DMS79 (cell line): ENCODE data around the gene EPHB4.
A peak's percentile ranks its signal among the peaks of the same experiment; 100 is the strongest.
"Not testable (repeated sequence)": the region's sequence is repeated elsewhere in the genome, so short reads cannot be mapped to it uniquely, and the experiment has no call there.

Experiments
- DNase-seq: peaks from one replicate; lab custom pipeline; 2025; lab: John Stamatoyannopoulos, UW

Gene EPHB4

DNA sequence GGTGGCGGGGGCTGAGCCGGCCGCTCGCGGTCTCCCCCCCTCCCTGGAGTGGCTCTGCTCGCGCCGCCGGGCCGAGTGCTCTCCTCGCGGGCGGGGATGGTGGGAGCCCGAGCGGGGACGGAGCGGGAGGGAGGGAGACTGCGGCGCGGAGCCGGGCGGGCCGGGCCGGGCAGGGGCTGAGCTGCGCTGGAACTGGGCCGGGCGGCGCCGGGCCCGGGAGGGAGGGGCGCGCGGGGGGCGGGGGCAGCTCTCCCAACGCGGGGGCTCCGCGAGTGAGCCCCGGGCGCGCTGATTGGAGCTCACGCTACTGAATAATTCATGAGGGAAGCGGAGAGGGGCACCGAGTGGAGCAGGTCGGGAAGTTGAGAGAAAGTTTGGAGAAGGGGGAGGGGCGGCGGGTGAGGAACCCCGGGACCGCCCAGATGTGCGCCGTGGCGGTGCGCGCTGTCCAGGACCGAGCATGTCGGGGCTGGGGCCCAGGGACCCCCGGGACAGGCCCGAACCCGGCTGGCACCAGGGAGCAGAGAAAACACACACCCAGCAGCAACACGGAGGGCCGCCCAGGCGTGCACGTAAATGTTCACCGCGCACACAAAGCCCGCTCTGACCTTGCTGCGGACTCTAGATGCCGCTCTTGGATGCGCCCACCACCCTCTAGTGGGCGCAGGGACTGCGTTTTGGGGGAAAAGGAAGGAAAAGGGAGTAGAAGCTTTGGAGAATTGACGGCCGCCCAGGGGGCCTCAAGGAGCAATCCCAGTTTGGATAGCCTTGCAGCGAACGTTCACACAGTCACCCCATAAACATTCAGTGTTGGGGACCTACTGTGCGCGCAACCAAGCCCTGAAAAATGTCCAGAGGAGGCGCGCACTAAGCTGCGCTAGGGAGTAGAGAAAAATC lies at the start of gene EPHB4:
Gene EPHB4 (minus strand): TSS at position 194 of the 897 bp plus-strand sequence. CDS start 493 bp downstream, outside the sequence.
- no peak for DNase-seq

- DNase-seq: no peak
These were observed 48.0 kb upstream of the EPHB4 start for GRCh38 chr7:100875356-100875751.

GRCh38 chr7:100874577-100875355 lies 47.4 kb upstream of the EPHB4 start, which contains the start of gene SRRT:
Gene SRRT (plus strand): TSS chr7:100875103. CDS start chr7:100875591, 488 bp downstream.
- DNase-seq: peak; percentile 96

DNA sequence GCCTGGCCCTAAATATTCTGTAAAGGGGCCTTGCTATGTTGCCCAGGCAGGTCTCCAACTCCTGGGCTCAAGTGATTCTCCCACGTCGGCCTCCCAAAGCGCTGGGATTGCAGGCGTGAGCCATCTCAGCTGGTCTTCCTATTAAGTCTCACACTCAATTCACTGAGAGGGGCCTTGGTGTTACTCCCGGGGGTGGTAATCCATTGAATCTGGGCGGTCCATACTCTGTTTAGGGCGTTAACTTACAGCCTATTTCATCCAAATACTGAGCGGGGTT lies 46.9 kb upstream of the EPHB4 start:
- no peak for DNase-seq

- no peak for DNase-seq
These were observed 46.4 kb upstream of the EPHB4 start for GRCh38 chr7:100873599-100874299.

DNA sequence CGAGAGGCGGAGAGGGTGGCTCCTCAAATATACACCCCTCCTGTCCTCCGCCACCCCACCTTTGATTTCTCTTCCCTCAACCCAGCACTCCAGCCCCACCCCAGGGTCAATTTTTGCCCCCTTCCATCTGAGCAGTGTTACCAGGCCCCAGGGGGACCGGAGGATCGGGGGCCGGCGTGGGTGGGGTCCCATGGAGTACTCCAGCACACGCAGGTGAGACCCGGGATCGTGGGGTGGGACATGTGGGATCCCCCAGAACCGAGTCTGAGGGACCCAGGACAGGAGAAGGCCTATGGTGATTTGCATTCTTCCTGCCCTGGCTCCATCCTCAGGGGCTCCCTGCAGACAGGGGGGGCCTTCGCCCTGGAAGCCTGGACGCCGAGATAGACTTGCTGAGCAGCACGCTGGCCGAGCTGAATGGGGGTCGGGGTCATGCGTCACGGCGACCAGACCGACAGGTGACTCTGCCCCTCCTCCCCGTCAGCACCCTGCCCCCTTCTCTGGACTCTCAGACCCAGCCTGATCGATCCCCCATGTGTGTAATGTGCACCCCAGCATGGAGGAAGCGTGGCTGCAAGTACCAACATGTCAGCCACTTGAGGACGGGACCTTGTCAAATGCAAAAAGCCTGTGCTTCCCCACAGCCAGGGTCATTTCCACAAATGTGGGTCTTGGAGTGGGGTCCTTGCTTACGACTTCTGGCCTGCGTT lies 40.6 kb upstream of the EPHB4 start:
- DNase-seq: peak; percentile 15

DNA sequence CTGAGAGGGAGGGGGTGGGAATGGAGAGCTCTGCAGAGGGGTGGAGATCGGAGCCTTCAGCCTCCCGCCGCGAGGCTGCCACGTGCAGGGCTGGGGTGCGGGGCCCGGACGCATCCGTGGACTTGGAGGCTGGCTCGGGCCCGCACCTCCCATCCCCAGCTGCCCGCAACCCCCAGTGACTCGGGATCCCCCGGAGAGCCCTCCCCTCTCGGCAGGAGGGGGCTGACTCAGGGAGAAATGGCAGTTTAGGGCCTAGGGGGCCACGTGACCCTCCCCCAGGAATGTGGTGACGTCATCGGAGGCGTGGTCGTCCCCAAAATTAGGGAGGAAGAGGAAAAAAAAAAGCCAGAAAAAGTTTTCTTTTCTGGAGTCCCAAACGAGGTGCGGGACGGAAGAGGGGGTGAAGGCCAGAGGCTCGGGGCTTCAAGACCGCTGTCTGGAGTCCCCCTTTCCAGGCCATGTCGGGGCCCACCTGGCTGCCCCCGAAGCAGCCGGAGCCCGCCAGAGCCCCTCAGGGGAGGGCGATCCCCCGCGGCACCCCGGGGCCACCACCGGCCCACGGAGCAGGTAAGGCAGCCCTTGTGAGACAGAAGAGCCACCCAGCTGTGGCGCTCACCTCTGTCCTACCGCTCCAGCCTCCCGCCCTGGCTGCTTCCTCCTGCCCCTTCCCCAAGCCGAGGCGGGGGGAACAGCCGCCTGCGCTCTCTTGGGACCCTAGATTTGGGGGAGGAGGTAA lies 39.9 kb upstream of the EPHB4 start, which contains the start of gene TRIP6:
Gene TRIP6 (plus strand): TSS at position 348 of the 736 bp plus-strand sequence. CDS start 111 bp downstream, at position 459.
- DNase-seq: peak; percentile 44

- DNase-seq: no peak
These were observed 39.4 kb upstream of the EPHB4 start for GRCh38 chr7:100866729-100867039.

GRCh38 chr7:100865938-100866728 lies 38.8 kb upstream of the EPHB4 start:
- no peak for DNase-seq

GRCh38 chr7:100865372-100865911 lies 38.1 kb upstream of the EPHB4 start:
- DNase-seq: no peak

- DNase-seq: no peak
These were observed 37.0 kb upstream of the EPHB4 start for GRCh38 chr7:100864263-100864845.

- DNase-seq: no peak
These were observed 36.2 kb upstream of the EPHB4 start for GRCh38 chr7:100863406-100863950.

DNA sequence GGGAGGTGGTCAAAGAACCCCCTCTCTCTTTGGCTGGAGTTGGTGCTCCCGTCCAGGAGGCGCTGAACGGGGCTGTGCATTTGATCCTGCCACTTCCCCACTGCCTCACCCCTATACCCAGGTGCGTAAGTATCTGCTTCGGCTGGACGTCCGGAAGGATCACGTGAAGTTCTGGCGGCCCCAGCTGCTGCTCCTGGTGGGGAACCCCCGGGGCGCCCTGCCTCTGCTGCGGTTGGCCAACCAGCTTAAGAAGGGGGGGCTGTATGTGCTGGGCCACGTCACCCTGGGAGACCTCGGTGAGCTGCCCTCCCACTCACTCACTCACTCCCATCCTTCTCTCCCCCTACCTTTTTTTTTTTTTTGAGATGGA lies 34.3 kb upstream of the EPHB4 start:
- DNase-seq: no peak

- no peak for DNase-seq
These were observed 33.6 kb upstream of the EPHB4 start for GRCh38 chr7:100860702-100861615.

- DNase-seq: no peak
These were observed 32.5 kb upstream of the EPHB4 start for GRCh38 chr7:100859856-100860255.

DNA sequence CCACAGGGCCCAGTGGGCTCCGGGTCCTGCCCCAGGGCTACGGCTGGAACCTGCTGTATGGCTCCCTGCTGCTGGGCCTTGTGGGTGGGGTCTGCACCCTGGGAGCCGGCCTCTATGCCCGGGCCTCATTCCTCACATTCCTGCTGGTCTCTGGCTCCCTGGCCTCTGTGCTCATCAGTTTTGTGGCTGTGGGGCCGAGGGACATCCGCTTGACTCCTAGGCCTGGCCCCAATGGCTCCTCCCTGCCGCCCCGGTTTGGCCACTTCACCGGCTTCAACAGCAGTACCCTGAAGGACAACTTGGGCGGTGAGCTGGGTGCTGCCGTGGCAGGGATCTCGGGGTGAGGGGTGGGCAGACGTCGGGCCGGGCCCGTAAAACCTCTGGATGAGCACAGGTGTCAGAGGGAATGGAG lies 29.6 kb upstream of the EPHB4 start:
- no peak for DNase-seq

DNA sequence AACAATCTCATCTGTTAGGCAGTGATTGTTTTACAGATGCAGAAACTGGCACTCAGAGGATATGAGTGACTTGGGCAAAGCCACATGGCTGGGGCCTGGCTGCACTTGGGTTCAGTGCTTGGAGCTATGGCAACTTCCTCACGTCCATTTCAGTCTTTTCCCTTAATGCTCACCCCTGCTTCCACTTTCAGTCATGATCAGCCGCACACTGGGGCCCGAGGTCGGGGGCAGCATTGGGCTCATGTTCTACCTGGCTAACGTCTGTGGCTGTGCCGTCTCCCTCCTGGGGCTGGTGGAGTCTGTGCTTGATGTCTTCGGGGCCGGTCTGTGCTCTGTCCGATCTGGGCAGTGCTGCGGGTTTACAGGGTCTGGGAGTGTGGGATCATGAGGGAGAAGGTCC lies 28.2 kb upstream of the EPHB4 start:
- DNase-seq: no peak

- DNase-seq: not testable (repeated sequence)
These were observed 27.6 kb upstream of the EPHB4 start for GRCh38 chr7:100854899-100855298.
